ENCODE measurements around the gene LGR4.
"Not testable (repeated sequence)": the region's sequence is repeated elsewhere in the genome, so short reads cannot be mapped to it uniquely, and the experiment has no call there.

LGR4 gene

DNA sequence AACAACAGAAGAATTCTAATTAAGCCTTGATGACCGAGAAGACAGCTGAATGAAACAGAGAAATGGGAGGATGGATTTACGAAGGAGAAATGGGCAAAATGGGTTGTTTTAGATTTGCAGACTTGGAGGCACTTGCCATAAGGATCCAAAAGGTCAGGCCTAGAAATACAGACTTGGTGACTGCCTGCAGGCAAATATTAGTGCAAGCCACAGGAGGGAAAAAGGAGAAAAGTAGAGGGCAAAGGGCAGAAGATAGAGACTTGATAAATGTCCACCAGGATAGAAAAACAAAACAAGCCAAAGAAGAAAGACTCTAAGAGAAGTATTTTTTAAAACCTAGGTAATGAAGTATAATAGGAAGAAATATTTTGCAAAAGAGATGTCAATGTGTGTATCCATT lies 122.7 kb downstream of the LGR4 start:
- no peak for DNase-seq (ENCODE audit: low read depth)

DNA sequence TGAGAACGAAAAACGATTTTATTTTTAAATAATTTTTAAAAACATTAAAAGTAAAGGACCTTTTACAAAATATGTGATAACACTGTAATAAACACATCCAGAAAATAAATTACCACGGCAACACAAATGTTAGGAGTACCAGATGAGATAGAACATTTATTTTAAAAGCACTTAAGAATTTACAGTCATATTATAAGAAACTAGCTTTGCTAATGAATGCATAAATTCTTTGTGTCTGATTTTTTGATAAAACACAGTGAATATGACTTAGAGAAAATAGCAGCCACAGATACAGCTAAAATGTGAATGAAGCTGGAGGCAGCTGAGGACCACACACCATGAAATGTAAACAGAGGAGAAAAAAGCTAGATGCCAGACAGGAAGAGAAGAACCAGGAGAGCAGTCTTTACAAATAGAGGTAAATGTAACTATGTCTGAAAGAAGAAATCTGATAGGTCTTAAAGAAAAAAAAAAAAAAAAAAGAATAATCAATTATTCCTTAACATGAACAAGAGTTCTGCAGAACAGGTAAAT lies 124.2 kb downstream of the LGR4 start:
- DNase-seq (ENCODE audit: low read depth), result peak; percentile 29

DNA sequence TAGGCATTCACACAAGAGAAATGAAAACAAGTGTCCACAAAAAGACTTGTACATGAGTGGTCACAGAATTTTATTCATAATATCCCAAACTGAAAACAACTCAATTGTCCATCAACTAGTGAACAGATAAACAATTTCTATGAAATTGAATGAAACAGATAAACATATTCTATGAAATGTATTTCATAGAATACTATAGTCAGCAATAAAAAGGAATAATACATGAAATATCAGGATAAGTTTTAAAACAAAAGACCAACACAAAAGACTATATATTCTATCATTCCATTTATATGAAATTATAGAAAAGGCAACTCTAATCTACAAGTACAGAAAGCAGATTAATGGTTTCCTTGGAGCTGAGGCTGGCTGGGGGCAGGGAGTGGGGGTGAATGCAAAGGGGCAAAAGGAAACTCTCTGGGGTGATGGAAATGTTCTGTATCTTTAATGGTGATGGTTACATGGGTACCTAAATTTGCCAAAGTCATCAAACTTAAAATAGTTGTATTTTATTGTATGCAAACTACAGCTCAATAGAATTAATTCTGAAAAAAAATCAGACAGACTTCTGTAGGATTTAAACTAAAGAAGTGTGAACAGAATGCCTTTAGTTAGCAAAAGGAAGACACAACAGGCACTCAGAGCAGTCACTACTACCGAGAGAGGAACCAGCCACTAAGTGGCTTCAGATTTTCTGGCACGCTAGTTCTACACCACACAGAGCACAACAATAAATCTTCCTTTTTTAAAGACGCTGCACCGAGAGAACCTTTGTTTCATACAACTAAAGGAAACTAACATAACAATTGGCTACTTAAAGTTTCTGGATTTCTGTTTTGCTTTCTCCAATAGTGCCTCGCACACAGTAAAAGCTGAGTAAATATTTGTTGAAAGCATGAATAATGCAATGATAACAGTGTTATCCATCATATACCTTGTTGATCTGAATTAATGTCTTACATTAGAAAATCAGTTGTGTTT lies 124.9 kb downstream of the LGR4 start:
- DNase-seq (ENCODE audit: low read depth), result no peak

DNA sequence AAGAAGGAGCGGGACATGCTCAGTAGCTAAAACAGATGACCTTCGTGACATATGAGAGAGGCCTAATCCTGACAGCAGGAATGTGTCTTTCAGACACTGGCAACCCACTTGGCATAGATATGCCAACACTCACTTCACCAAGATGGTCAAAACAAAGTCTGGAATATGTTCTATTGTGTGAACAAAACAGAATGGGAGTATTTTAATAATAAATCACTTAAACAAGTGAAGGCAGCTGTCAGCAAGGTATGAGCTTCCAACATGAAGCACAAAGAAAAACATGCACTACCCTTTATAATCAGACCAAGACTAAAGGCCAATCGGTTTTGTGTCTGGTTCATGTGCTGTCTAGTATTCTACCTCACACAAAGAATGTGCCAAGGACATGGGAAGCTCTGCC lies 132.6 kb downstream of the LGR4 start:
- no peak for DNase-seq (ENCODE audit: low read depth)

DNA sequence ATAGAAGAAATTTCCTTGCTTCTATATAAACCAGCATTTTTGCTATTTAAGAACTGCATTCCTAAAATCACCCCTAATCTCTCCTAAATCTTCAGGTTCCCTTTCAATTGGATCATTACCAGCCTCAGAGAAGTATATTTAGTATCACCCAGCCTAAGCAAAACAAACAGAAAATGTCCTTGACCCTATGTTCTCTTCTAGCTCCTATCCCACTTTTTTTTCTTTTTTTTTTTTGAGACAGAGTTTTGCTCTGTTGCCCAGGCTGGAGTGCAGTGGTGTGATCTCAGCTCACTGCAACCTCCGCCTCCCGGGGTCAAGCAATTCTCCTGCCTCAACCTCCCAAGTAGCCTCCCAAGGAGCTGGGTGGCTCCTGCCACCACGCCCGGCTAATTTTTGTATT lies 137.8 kb downstream of the LGR4 start:
- not testable (repeated sequence) for DNase-seq (ENCODE audit: low read depth)

DNA sequence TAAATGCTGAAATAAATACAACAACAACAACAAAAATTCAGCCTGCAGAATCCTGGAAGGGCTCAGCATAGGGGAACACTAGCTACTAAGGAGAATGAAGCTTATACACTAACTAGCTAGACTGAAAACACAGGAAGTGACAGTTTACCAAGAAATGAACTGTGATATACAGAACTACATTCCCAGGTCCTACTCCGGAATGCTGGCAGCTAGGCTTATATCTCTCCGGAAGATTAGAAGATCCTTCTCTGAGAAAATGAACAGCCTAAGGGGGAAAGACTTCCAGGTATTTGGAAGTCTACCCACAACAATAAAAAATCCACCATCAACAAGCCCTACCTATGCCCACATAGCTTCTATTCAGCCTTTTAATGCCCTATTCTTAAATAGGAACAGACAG lies 140.6 kb downstream of the LGR4 start:
- DNase-seq (ENCODE audit: low read depth), result peak; percentile 72

DNA sequence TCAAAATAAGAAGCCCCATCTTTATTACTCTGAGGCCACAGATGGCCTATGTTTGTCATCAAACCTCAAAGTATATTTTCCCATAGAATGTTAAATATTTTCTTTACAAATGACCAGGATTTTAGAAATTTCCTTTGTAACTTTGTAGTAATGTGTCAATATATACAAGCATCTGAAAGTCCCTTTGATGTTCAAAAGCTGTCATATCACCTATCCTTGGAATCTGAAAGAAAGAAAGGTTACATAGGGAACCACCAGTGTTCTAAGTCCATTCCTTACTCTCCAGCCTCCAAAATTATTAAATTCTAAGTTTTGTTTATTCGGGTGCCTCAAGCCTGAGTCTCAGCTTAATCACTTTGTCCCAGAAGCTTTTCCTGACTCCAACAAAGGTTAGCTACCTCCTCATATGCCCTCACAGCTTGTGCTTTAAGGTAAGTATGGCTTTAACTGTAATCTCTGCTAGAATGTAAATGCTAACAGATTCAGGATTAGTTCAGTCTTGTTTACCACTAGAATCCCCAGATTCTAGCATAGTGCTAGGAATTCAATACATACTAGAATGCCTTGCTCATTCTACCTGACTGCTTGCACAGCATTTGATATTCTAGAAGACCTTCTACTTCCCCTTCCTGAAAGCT lies 141.8 kb downstream of the LGR4 start:
- DNase-seq (ENCODE audit: low read depth), result no peak

DNA sequence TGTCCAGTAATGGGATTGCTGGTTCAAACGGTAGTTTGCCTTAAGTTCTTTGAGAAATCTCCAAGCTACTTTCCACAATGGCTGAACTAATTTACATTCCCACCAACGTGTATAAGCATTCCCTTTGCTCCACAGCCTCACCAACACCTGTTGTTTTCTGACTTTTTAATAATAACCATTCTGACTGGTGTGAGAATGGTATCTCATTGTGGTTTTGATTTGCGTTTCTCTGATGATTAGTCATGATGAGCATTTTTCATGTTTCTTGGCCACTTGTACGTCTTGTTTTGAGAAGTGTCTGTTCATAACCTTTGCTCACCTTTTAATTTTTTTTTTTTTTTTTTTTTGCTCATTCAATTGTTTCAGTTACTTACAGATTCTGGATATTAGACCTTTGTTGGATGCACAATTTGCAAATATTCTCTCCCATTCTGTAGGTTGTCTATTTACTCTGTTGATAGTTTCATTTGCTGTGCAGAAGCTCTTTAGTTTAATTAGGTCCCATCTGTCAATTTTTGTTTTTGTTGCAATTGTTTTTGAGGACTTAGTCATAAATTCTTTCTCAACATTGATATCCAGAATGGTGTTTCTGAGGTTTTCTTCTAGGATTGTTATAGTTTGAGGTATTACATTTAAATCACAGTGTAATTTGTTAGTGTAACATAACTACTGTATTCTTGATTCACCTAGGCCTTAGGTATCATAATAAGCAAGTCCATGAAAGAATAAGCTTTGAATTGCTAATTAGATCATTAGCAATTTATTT lies 142.5 kb downstream of the LGR4 start:
- DNase-seq (ENCODE audit: low read depth), result peak; percentile 35

DNA sequence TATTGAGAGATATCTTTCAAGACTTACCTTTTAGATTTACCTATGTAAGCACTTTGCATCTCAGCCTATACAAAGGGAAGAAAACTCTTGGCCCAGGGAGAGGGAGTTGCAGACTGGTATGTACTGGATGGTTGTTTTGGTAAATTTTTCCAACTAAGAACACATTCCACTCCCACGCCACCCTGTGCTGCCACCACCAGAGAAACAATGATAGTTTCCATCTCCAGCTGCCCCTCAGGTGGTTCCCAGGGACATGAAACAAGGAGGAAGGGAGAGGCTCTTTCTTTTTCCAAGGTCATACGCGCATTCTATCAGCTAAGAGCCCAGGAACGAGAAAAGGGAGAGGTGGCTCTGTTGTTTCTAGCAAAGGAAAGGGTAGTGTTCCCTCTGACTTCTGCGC lies 144.0 kb downstream of the LGR4 start:
- DNase-seq (ENCODE audit: low read depth), result peak; percentile 41

DNA sequence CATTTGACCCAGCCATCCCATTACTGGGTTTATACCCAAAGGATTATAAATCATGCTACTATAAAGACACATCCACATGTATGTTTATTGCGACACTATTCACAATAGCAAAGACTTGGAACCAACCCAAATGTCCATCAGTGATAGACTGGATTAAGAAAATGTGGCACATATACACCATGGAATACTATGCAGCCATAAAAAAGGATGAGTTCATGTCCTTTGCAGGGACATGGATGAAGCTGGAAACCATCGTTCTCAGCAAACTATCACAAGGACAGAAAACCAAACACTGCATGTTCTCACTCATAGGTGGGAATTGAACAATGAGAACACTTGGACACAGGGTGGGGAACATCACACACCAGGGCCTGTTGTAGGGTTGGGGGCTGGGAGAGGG lies 145.5 kb downstream of the LGR4 start:
- not testable (repeated sequence) for DNase-seq (ENCODE audit: low read depth)

DNA sequence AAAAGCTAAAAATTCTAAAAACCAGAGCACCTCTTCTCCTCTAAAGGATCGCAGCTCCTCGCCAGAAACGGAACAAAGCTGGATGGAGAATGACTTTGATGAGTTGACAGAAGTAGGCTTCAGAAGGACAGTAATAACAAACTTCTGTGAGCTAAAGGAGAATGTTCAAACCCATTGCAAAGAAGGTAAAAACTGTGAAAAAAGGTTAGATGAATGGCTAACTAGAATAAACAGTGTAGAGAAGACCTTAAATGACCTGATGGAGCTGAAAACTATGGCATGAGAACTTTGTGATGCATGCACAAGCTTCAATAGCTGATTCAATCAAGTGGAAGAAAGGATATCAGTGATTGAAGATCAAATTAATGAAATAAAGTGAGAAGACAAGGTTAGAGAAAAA lies 150.4 kb downstream of the LGR4 start:
- DNase-seq (ENCODE audit: low read depth), result not testable (repeated sequence)

DNA sequence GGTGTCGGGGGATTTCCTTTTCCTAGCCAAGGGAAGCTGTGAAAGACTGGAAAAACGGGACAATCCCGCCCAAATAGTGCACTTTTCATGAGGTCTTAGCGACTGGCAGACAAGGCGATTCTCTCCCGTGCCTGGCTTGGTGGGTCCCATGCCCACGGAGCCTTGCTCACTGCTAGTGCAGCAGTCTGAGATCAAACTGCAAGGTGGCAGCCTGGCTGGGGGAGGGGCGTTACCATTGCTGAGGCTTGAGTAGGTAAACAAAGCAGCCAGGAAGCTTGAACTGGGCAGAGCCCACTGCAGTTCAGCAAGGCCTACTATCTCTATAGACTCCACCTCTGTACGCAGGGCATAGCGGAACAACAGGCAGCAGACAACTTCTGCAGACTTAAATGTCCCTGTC lies 151.2 kb downstream of the LGR4 start:
- not testable (repeated sequence) for DNase-seq (ENCODE audit: low read depth)

DNA sequence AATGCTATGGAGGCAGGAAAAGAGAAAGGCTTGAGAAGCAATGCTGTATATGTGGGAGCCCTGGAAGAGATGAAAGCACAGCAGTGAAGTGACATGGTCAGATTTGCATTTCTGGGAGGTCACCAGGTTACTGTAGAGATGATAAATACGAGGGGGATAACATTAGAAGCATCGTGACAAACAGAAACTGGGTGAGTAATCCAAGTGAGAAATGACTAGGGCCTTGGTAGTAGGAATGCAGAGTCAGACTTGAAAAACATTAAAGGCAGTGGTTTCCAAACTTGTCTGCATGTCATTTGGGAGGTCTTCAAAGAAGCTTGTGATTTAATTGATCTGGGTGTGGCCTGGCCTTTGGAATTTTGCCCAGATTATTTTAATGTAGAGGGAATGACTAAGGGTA lies 153.5 kb downstream of the LGR4 start:
- peak; percentile 61 for DNase-seq (ENCODE audit: low read depth)

DNA sequence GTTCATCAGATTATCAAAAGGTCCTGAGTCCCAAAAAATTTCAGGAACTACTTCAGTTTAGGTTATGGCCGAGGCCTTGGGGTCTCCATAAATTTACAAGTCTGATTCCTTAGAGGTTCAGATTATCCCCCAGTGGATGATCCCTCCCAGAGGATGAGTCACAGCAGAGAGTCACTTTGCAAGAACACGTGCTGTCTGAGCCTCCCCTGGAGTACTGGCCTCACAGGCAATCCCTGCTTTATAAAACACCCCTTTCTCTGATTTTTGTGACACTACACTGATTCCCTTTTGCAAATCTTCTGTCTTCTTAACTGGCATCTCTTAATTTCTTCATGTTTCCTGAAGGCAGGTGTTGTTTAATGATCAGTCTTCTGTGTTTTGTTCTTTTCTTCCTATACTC lies 154.8 kb downstream of the LGR4 start:
- peak; percentile 62 for DNase-seq (ENCODE audit: low read depth)

Measured in amniotic epithelial cell (primary cell).